ENCODE results near the gene ANKRD55.

DNA sequence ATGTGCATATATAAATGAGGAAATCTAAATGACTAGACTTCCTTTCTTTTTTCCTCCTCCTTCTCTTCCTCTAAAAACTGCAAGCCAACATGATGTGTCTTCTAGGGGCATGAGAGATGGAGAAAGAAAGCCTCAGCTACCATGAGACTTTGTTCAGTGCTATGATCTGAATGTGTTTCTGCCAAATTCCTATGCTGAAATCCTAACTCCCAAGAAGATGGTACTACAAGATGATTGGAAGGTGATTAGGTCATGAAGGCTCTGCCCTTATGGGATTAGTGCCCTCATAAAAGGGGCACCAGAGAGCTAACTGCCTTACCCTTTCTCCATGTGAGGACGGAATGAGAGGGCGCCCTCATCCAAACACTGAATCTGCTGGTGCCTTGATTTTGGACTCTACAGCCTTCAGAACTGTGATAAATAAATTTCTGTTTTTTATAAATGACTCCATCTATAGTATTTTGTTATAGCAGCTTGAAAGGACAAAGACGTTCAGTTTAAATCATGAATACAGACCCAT lies 166.1 kb downstream of the ANKRD55 start:
- TF ChIP-seq REST (IDR thresholded peaks at IDR 0.05; ENCODE audit: insufficient read depth in 1 of 2, low read depth in 2 of 2, low read length in 2 of 2), result no peak
- TF ChIP-seq POLR2AphosphoS5 (IDR thresholded peaks at IDR 0.05; ENCODE audit: low read depth, low read length), result no peak
- no peak for TF ChIP-seq SIN3A (IDR thresholded peaks at IDR 0.05; ENCODE audit: borderline replicate concordance, insufficient read depth, low read length)
- TF ChIP-seq TAF1 (IDR thresholded peaks at IDR 0.05; ENCODE audit: borderline replicate concordance, insufficient read depth, low read length), result no peak
- TF ChIP-seq FOXP2 (optimal IDR thresholded peaks at IDR 0.05; ENCODE audit: borderline replicate concordance, extremely low read depth, extremely low read length, insufficient read depth), result no peak
